Pancreas (tissue), 10 donors: ENCODE results near the gene CILP. TPM values are rescaled to one million over a fixed set of nuclear protein-coding genes. Genes with fewer than 3 reads are reported as not detected.

Source experiments
- ATAC-seq, 4 donors: fragments of 200-7000 bp; cut with Tn5 transposase; one replicate each; pipeline versions ENCODE4 v1.8.0 to v1.9.1; 2020; ENCODE audit warnings: mild to moderate bottlenecking in 4 of 4, moderate library complexity in 4 of 4
- DNase-seq, 6 donors: peaks; one replicate each; pipeline ENCODE4 v3.0.0-alpha.2; 2020
- FAIRE-seq: peaks from 2 replicates; lab custom pipeline; 2012; peaks lifted over from hg19 to GRCh38; lab: Jason Lieb, UNC
- H3K27ac ChIP-seq, 4 donors: fragments of 200-600 bp; sonication (generic); 1 replicate in 3 of 4; 2 replicates in 1 of 4; pipeline versions ENCODE4 v1.5.0 to v1.8.0; 2020
- H3K27me3 ChIP-seq, 4 donors: fragments of 200-600 bp; one replicate each; pipeline ENCODE4 v1.8.0; 2021
- H3K36me3 ChIP-seq, 3 donors: fragments of 200-600 bp; sonication (generic) in 1 of 3; one replicate each; pipeline versions ENCODE4 v1.5.0 to v1.8.0; 2020 to 2021
- H3K4me1 ChIP-seq, 3 donors: fragments of 200-600 bp; one replicate each; pipeline ENCODE4 v1.8.0; 2021
- H3K4me3 ChIP-seq, 4 donors: fragments of 200-600 bp; sonication (generic) in 2 of 4; one replicate each; pipeline versions ENCODE4 v1.5.0 to v1.8.0; 2020 to 2021
- H3K9me3 ChIP-seq, 4 donors: fragments of 200-600 bp; one replicate each; pipeline ENCODE4 v1.8.0; 2021
- CTCF ChIP-seq, 4 donors: fragments of 200-600 bp; sonication (generic) in 3 of 4; IDR thresholded peaks; one replicate each; pipeline versions ENCODE4 v1.5.0 to v1.8.0; 2021; ENCODE audit warnings: antibody characterized with exemption in 4 of 4
- WGBS, 2 donors: extraction: QIAGEN DNeasy Blood & Tissue Kit; methylation state at CpG; one replicate each; pipeline ENCODE4 v1.1.7; 2013; 5-methylcytosine and 5-hydroxymethylcytosine counted together
- intact Hi-C, 3 donors: fragments of 100-400 bp; cut with DNase I; formaldehyde crosslinking; loops; one replicate each; pipeline versions ENCODE4 v1.11.1 to v1.14.2; 2022
- polyA plus RNA-seq, 2 donors: library from polyadenylated mRNA; stranded (reverse); fragments of 200-250 nt; gene quantifications; one replicate each; pipeline ENCODE4 v1.2.3, GENCODE V29; 2013
- total RNA-seq, 6 donors: library from RNA; stranded (reverse); fragmentation: NEBNext Ultra II Directional in 4 of 6; extraction: Animal tissue kit (Norgen Biotek cat#: 25700) in 4 of 6; gene quantifications; one replicate each; pipeline versions ENCODE4 v1.2.1 to v1.2.4, GENCODE V29; 2021 to 2023
- donor health status: healthy with polysubstance abuse.
- donor health status: DM: no; HTN: no; CAD: no; lungs with moderate emphysema.
- donor health status: DM: no; HTN: no; CAD: no.
- donor health status: control.
- donor health status: control.
- donor health status: Bipolar disorder and iron deficiency.
- donor health status: DM: yes; HTN: yes; CAD: no.
- donor health status: DM: no; HTN: no; CAD: no.
- donor health status: DM: no; HTN: no; CAD: no.
- donor health status: DM: yes; HTN: yes; CAD: no.

The CILP gene
- total and polyA plus RNA-seq, 8 donors = 0.28 to 20.7 (median 1.1) TPM

DNA sequence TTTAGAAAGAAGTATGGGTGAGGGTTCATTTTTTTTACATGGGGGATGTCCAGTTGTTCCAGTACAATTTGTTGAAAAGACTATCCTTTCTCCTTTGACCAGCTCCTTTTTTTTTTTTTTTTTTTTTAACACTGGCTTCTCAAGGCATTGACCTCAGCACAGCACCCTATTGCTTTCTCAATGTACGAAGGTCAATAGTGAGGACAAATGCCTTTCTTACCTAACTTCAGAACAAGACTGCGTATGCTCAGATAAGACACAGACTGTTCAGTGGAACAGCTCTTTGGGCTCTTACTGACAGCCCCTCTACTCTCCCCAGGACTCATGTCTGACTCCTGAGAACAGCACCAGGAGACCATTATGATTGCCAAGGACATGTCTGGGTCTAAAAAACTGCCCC is 10.4 kb upstream of the CILP start:
- ATAC-seq (no peak), FAIRE-seq (no peak), DNase-seq (no peak)
- WGBS, 2 donors = 79 to 86% methylated on average over 2 of the region's 2 CpGs
- Histone ChIP-seq H3K36me3 (no peaks in the 10 kb centered on the region), H3K4me3 (no peak overlapping the region), H3K27ac (no peak overlapping the region), H3K27me3 (no peaks in the 10 kb centered on the region), H3K4me1 (no peaks in the 10 kb centered on the region), H3K9me3 (no peaks in the 10 kb centered on the region)
- TF ChIP-seq CTCF (IDR thresholded peaks at IDR 0.05) = no peak
- intact Hi-C loops = no loop called here

DNA sequence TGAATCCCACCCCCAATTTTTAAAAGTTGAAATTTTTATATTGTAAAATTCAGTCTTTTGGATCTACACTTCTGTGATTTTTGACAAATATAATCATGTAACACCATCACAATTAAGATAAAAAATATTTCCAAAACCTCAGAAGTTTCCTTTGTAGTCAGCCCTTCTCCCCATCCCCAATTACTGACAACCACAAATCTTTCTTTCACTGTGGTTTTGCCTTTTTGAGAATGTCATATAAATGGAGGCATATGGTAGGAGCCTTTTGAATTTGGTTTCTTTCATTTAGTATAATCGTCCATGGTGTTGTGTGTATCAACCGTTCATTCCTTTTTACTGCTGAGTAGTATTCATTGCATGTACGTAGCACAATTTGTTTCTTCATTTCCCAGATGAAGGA is 7.9 kb upstream of the CILP start:
- no peak for TF ChIP-seq CTCF (IDR thresholded peaks at IDR 0.05)
- H3K36me3 ChIP-seq = no peaks in the 10 kb centered on the region
- WGBS, 2 donors = 81 to 92% methylated on average over 3 of the region's 3 CpGs
- no peak for ATAC-seq
- no peak overlapping the region for H3K27ac ChIP-seq
- no peaks in the 10 kb centered on the region for H3K9me3 ChIP-seq
- no peak overlapping the region for H3K4me3 ChIP-seq
- intact Hi-C loops = no loop called here
- no peak for DNase-seq
- H3K27me3 ChIP-seq = no peaks in the 10 kb centered on the region
- no peak for FAIRE-seq
- no peaks in the 10 kb centered on the region for H3K4me1 ChIP-seq

DNA sequence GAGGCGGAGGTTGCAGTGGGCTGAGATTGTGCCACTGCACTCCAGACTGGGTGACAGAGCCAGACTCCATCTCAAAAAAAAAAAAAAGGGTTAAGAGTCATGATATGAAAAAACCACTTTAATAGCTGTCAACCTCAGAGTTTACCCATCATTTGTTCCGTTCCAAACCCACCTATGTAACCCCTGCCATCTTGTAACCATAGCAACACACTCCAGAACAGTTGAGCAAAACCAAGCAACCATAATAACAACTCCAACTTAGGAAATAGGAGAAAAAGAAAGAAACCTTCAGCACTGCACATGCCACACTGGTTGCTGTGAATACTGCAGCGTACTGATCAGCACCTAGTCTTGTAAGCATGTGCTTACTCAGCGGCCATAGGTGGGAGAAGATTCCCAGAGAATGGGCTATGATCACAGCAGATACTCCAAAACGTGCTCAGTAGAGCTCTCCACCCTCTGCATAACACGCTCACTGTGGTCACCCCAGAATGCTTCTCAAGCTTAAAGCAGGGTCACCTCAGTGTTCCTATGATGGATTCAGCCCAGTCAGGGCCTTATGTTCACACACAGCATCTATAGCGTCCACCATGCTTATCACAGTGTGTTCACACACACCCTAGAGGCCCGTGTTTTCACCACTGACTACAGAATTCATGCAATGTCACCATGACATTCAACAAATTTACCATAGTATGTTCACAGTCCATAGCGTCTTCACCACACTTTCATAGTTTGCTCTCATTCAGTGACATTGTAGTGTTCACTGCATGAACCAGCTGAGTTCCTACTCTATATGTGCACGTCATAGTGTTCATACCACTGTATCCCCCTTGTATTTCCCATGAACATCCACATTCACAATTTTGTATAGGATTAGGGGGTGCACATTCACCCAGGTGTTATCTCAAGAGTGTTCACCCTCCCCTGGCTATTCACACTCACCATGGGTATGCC is 6.5 kb upstream of the CILP start:
- ATAC-seq (no peak), DNase-seq (no peak), FAIRE-seq (no peak)
- H3K36me3 ChIP-seq = no peaks in the 10 kb centered on the region
- WGBS, 2 donors = 73 to 83% methylated on average over 10 of the region's 10 CpGs
- H3K27ac ChIP-seq = no peak overlapping the region
- no peak overlapping the region for H3K4me3 ChIP-seq
- no peaks in the 10 kb centered on the region for H3K4me1 ChIP-seq
- H3K9me3 ChIP-seq = no peaks in the 10 kb centered on the region
- intact Hi-C loops = no loop called here
- TF ChIP-seq CTCF (IDR thresholded peaks at IDR 0.05) = no peak
- H3K27me3 ChIP-seq = no peaks in the 10 kb centered on the region

DNA sequence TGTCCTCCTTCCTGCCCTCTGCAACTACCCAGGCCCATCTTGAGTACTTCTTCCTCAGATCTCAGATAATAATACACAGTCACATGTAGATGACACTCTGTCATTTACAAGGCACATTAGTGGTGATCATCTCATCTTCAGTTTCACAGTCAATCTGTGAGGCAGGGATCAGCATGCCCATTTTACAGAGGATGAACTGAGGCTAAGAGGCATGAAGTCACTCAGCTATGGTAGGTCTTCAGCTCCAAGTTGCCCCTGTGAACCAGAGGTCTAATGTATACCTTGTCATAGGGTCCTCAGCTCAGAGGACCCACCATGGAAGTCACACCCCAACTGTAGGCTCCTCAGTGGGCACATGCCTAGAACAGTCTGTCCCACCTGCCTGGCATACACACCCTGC is 4.2 kb upstream of the CILP start:
- DNase-seq = no peak
- no peaks in the 10 kb centered on the region for H3K36me3 ChIP-seq
- H3K27me3 ChIP-seq = no peaks in the 10 kb centered on the region
- ATAC-seq = no peak
- no peak for FAIRE-seq
- H3K9me3 ChIP-seq = no peaks in the 10 kb centered on the region
- no peaks in the 10 kb centered on the region for H3K4me1 ChIP-seq
- H3K4me3 ChIP-seq = no peak overlapping the region
- intact Hi-C loops = no loop called here
- TF ChIP-seq CTCF (IDR thresholded peaks at IDR 0.05) = no peak
- no peak overlapping the region for H3K27ac ChIP-seq

GRCh38 chr15:65214010-65214409 is 2.7 kb upstream of the CILP start:
- ATAC-seq = no peak
- Histone ChIP-seq H3K9me3 (no peaks in the 10 kb centered on the region), H3K27ac (no peak overlapping the region), H3K27me3 (no peaks in the 10 kb centered on the region), H3K4me1 (no peaks in the 10 kb centered on the region), H3K4me3 (no peak overlapping the region), H3K36me3 (no peaks in the 10 kb centered on the region)
- FAIRE-seq = no peak
- no peak for TF ChIP-seq CTCF (IDR thresholded peaks at IDR 0.05)
- intact Hi-C loops = no loop called here
- DNase-seq = no peak
- WGBS, 2 donors = 62 to 72% methylated on average over 4 of the region's 4 CpGs
